PC-3 (cell line): ENCODE results near the gene WDFY4.

Experiments
- CTCF ChIP-seq: fragments of 300-600 bp; sonication (generic); conservative IDR thresholded peaks from 2 replicates; pipeline ENCODE4 v1.5.1; 2017; ENCODE audit warnings: antibody characterized with exemption, low read depth, mild to moderate bottlenecking, low read length
- EZH2 ChIP-seq: fragments of 300-600 bp; sonication (generic); IDR thresholded peaks from one replicate; pipeline ENCODE4 v1.6.1; 2017; ENCODE audit warnings: antibody characterized with exemption, mild to moderate bottlenecking, low read length; ENCODE audit not compliant: unreplicated experiment
- EZH2phosphoT487 ChIP-seq: fragments of 300-600 bp; sonication (generic); IDR thresholded peaks from 2 replicates; pipeline ENCODE4 v1.6.1; 2018; ENCODE audit warnings: mild to moderate bottlenecking, antibody characterized with exemption, low read length, borderline replicate concordance

- TF ChIP-seq CTCF (no peak), EZH2phosphoT487 (no peak), EZH2 (no peak)
These were observed 327.1 kb downstream of the WDFY4 start for GRCh38 chr10:49011756-49012155.
